Neuron (in vitro differentiated cells): Measurements from ENCODE around the gene FCHSD2.
"Not testable (repeated sequence)": the region's sequence is repeated elsewhere in the genome, so short reads cannot be mapped to it uniquely, and the experiment has no call there.

Experiments used
- H2AFZ ChIP-seq: one replicate; pipeline ENCODE4 v1.6.1; 2013; ENCODE audit warnings: low read depth, mild to moderate bottlenecking, inconsistent platforms, low read length, moderate library complexity
- H3K27me3 ChIP-seq: one replicate; pipeline ENCODE4 v1.6.1; 2013; ENCODE audit warnings: low read length; ENCODE audit not compliant: insufficient read depth
- H3K36me3 ChIP-seq: one replicate; pipeline ENCODE4 v1.6.1; 2013; ENCODE audit warnings: low read length; ENCODE audit not compliant: insufficient read depth
- H3K4me1 ChIP-seq: one replicate; pipeline ENCODE4 v1.6.1; 2013; ENCODE audit warnings: low read length; ENCODE audit not compliant: insufficient read depth
- H3K4me3 ChIP-seq: 2 replicates; pipeline ENCODE4 v1.5.1; 2013; ENCODE audit warnings: mild to moderate bottlenecking, low read length, moderate library complexity
- H3K9me3 ChIP-seq: one replicate; pipeline ENCODE4 v1.6.1; 2013; ENCODE audit warnings: low read length

Gene FCHSD2

DNA sequence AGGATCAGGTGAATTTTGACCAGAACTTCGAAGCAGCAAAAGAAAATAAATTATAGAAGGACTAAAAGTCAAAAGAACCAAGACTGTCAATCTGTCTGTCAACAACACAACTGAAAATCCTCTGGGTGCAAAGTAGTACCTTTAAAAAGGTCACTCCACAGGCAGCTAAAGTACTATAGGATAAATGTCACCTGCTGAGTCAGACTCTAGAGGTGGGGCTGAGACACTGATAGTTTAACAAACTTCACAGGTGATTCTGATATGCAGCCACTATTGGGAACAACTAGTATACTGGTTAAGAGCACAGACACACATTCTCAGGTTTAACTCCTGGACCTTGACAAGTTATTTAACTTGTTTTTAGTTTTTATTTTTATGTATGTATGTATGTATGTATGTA, 107.3 kb downstream of the FCHSD2 start:
- no peak overlapping the region for H3K4me3 ChIP-seq
- no peak overlapping the region for H2AFZ ChIP-seq
- no peaks in the 10 kb centered on the region for H3K9me3 ChIP-seq
- no peaks in the 10 kb centered on the region for H3K27me3 ChIP-seq
- H3K36me3 ChIP-seq: peaks cover 2% of the 10 kb centered on the region
- H3K4me1 ChIP-seq: no peaks in the 10 kb centered on the region

- Histone ChIP-seq H3K36me3 (peaks cover 2% of the 10 kb centered on the region), H3K9me3 (peaks cover 1% of the 10 kb centered on the region), H3K4me3 (no peak overlapping the region), H3K27me3 (no peaks in the 10 kb centered on the region), H2AFZ (no peak overlapping the region), H3K4me1 (no peaks in the 10 kb centered on the region)
Measured at GRCh38 chr11:73034331-73034730, 107.8 kb downstream of the FCHSD2 start.

DNA sequence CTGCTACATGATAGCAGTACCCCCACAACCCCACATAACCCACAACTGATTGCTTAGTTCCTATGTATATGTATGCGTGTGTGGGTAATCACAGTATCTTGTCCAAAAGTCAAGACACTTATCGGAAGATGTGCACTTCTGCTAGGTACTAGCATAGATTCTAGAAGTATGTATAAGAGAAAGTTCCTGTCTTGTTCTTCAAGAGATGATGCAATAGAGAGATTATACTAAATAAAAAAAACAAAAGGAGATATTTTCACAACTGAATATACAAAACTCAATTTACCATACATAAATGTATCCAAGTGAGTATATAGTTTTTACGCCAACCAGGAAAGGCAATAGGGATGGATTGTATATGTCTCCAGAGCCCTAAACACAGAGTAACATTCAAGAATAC, 112.0 kb downstream of the FCHSD2 start:
- Histone ChIP-seq H2AFZ (no peak overlapping the region), H3K27me3 (no peaks in the 10 kb centered on the region), H3K9me3 (peaks cover 17% of the 10 kb centered on the region), H3K4me3 (no peak overlapping the region), H3K36me3 (no peaks in the 10 kb centered on the region), H3K4me1 (no peaks in the 10 kb centered on the region)

- Histone ChIP-seq H3K36me3 (no peaks in the 10 kb centered on the region), H2AFZ (no peak overlapping the region), H3K4me3 (no peak overlapping the region), H3K27me3 (no peaks in the 10 kb centered on the region), H3K9me3 (peaks cover 17% of the 10 kb centered on the region), H3K4me1 (no peaks in the 10 kb centered on the region)
Measured at GRCh38 chr11:73029403-73029802, 112.7 kb downstream of the FCHSD2 start.

- Histone ChIP-seq H3K4me1 (no peaks in the 10 kb centered on the region), H3K27me3 (no peaks in the 10 kb centered on the region), H3K4me3 (no peak overlapping the region), H3K36me3 (no peaks in the 10 kb centered on the region), H2AFZ (no peak overlapping the region), H3K9me3 (peaks cover 17% of the 10 kb centered on the region)
Measured at GRCh38 chr11:73028611-73029010, 113.5 kb downstream of the FCHSD2 start.

- H3K27me3 ChIP-seq, H3K36me3 ChIP-seq, H2AFZ ChIP-seq, H3K4me3 ChIP-seq, H3K4me1 ChIP-seq: not testable (repeated sequence)
- H3K9me3 ChIP-seq: peaks cover 18% of the 10 kb centered on the region
Measured at GRCh38 chr11:73027840-73028239, 114.3 kb downstream of the FCHSD2 start.

- no peaks in the 10 kb centered on the region for H3K36me3 ChIP-seq
- H3K4me3 ChIP-seq: no peak overlapping the region
- no peak overlapping the region for H2AFZ ChIP-seq
- no peaks in the 10 kb centered on the region for H3K4me1 ChIP-seq
- peaks cover 18% of the 10 kb centered on the region for H3K9me3 ChIP-seq
- no peaks in the 10 kb centered on the region for H3K27me3 ChIP-seq
Measured at GRCh38 chr11:73024639-73025038, 117.5 kb downstream of the FCHSD2 start.

- Histone ChIP-seq H3K9me3 (peaks cover 2% of the 10 kb centered on the region), H2AFZ (no peak overlapping the region), H3K36me3 (no peaks in the 10 kb centered on the region), H3K4me3 (no peak overlapping the region), H3K4me1 (peaks cover 3% of the 10 kb centered on the region), H3K27me3 (no peaks in the 10 kb centered on the region)
Measured at GRCh38 chr11:73019996-73020395, 122.1 kb downstream of the FCHSD2 start.

DNA sequence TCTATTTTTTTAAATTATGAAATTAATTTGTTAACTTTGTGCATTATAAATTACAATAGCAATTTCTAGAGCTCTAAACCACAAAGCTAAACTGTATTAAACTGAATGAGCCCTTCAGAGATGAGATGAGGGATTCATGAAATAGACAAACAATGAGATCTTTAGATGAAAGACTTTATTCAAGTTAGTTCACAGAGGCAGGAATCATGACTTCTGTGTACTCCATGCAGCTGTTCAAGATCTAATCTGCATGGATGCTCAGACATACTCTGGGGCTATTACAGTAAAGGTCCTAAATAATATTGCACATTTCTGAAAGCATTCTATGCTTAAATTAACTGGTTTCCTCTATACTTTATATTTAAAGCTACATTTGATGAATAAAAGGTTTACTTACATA, 122.7 kb downstream of the FCHSD2 start:
- Histone ChIP-seq H3K36me3 (no peaks in the 10 kb centered on the region), H3K9me3 (peaks cover 2% of the 10 kb centered on the region), H2AFZ (no peak overlapping the region), H3K27me3 (no peaks in the 10 kb centered on the region), H3K4me1 (peaks cover 3% of the 10 kb centered on the region), H3K4me3 (no peak overlapping the region)

DNA sequence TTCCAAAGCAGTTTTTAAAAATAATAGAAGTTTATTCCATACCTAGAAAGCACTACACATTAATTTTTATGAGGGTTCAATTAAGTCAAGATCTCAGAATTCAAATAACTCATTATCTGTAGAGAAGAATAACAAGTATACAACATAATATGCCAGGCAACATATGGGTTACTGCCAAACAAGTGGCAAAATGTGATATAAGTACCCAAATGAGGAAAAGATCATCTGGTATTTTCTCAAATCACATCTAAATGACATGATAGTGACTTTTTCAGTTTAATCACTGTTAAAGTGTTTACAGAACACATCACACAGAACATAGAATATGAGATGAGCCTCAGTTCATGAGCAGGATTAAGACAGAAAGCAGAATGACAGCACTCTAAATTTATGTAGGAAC, 123.3 kb downstream of the FCHSD2 start:
- Histone ChIP-seq H3K4me1 (peaks cover 3% of the 10 kb centered on the region), H3K4me3 (no peak overlapping the region), H3K9me3 (peaks cover 2% of the 10 kb centered on the region), H3K36me3 (no peaks in the 10 kb centered on the region), H3K27me3 (no peaks in the 10 kb centered on the region), H2AFZ (no peak overlapping the region)

- H2AFZ ChIP-seq: no peak overlapping the region
- no peaks in the 10 kb centered on the region for H3K36me3 ChIP-seq
- no peaks in the 10 kb centered on the region for H3K9me3 ChIP-seq
- no peak overlapping the region for H3K4me3 ChIP-seq
- H3K4me1 ChIP-seq: peaks cover 3% of the 10 kb centered on the region
- no peaks in the 10 kb centered on the region for H3K27me3 ChIP-seq
Measured at GRCh38 chr11:73017024-73017751, 124.9 kb downstream of the FCHSD2 start.

- Histone ChIP-seq H3K4me3 (no peak overlapping the region), H3K27me3 (no peaks in the 10 kb centered on the region), H3K36me3 (peaks cover 4% of the 10 kb centered on the region), H3K4me1 (no peaks in the 10 kb centered on the region), H2AFZ (no peak overlapping the region), H3K9me3 (peaks cover 11% of the 10 kb centered on the region)
Measured at GRCh38 chr11:73013021-73013420, 129.1 kb downstream of the FCHSD2 start.

- no peak overlapping the region for H3K4me3 ChIP-seq
Measured at GRCh38 chr11:73012121-73012863, 129.8 kb downstream of the FCHSD2 start.

More at GRCh38 chr11:73012121-73012863, 129.8 kb downstream of the FCHSD2 start:
- no peak overlapping the region for H2AFZ ChIP-seq
- H3K36me3 ChIP-seq: peaks cover 4% of the 10 kb centered on the region
- no peaks in the 10 kb centered on the region for H3K27me3 ChIP-seq
- H3K4me1 ChIP-seq: no peaks in the 10 kb centered on the region
- peaks cover 11% of the 10 kb centered on the region for H3K9me3 ChIP-seq
